GM12878 (cell line): Measurements from ENCODE around the gene CSF3. TPM values are rescaled to one million over a fixed set of nuclear protein-coding genes. Genes with fewer than 3 reads are reported as not detected.

ENCODE experiments used
- ATAC-seq: fragments of 200-7000 bp; cut with Tn5 transposase; 3 replicates; pipeline ENCODE4 v1.9.1; 2020; ENCODE audit warnings: mild to moderate bottlenecking, moderate library complexity
- BruUV-seq: library from RNA; stranded (reverse); fragments of 400-500 nt; replicated peaks from 2 replicates; lab custom pipeline; 2021; lab: Mats Ljungman, UMichigan
- CTCF ChIA-PET: fragments of 300-600 bp; sonication (Branson Sonifier 250); formaldehyde crosslinking; extraction: SDS; loops from one replicate; lab custom pipeline; 2021; ENCODE audit warnings: inconsistent platforms; lab: Yijun Ruan, JAX
- POLR2A ChIA-PET: fragments of 350-600 bp; formaldehyde crosslinking; extraction: SDS; loops from one replicate; lab custom pipeline; 2021; ENCODE audit warnings: inconsistent platforms; lab: Charles Lee
- RAD21 ChIA-PET: fragments of 300-600 bp; sonication (Branson Sonifier 250); formaldehyde crosslinking; loops from one replicate; lab custom pipeline; 2023; ENCODE audit warnings: antibody characterized with exemption; ENCODE audit not compliant: unreplicated experiment; lab: Charles Lee
- SMC1A ChIA-PET: fragments of 300-600 bp; sonication (Branson Sonifier 250); formaldehyde crosslinking; loops from one replicate; lab custom pipeline; 2023; ENCODE audit not compliant: unreplicated experiment, uncharacterized antibody; lab: Charles Lee
- DNase-seq: peaks from one replicate; pipeline ENCODE4 v3.0.0-alpha.2; 2011; ENCODE audit warnings: low read depth, low spot score
- FAIRE-seq: peaks from 3 replicates; lab custom pipeline; 2011; peaks lifted over from hg19 to GRCh38; lab: Jason Lieb, UNC
- H2AFZ ChIP-seq: 2 replicates; pipeline ENCODE4 v1.6.0; 2011; ENCODE audit warnings: low read depth, low read length, control low read depth; ENCODE audit not compliant: control insufficient read depth
- H3K27ac ChIP-seq: 2 replicates; pipeline ENCODE4 v1.5.1; 2011; ENCODE audit warnings: control low read depth; ENCODE audit not compliant: control insufficient read depth, insufficient read depth
- H3K27me3 ChIP-seq, 2 experiments: replicated peaks in 1 of 2; 2 replicates each; pipeline versions ENCODE4 v1.6.0 to v1.6.1; 2011; ENCODE audit warnings: low read length in 1 of 2; ENCODE audit not compliant: control insufficient read depth in 2 of 2, insufficient read depth in 2 of 2
- H3K36me3 ChIP-seq, 2 experiments: 2 replicates each; pipeline ENCODE4 v1.5.1; 2011; ENCODE audit warnings: low read length in 1 of 2; ENCODE audit not compliant: control insufficient read depth in 2 of 2, insufficient read depth in 2 of 2
- H3K4me1 ChIP-seq: 2 replicates; pipeline ENCODE4 v1.6.1; 2011; ENCODE audit warnings: mild to moderate bottlenecking, low read length, moderate library complexity, mixed read lengths; ENCODE audit not compliant: control insufficient read depth, insufficient read depth
- H3K4me2 ChIP-seq: 2 replicates; pipeline ENCODE4 v1.6.0; 2011; ENCODE audit warnings: control low read depth; ENCODE audit not compliant: control insufficient read depth, insufficient read depth
- H3K4me3 ChIP-seq: fragments of 200-600 bp; sonication (generic); 2 replicates; pipeline ENCODE4 v1.5.1; 2016
- H3K79me2 ChIP-seq: 2 replicates; pipeline ENCODE4 v1.6.0; 2011; ENCODE audit warnings: low read length; ENCODE audit not compliant: control insufficient read depth, insufficient read depth
- H3K9ac ChIP-seq: 2 replicates; pipeline ENCODE4 v1.8.0; 2011; ENCODE audit warnings: low read length, control low read depth, mixed read lengths; ENCODE audit not compliant: control insufficient read depth, insufficient read depth
- H3K9me3 ChIP-seq: replicated peaks from 3 replicates; pipeline ENCODE4 v1.5.1; 2011; ENCODE audit warnings: mild to moderate bottlenecking, low read length; ENCODE audit not compliant: control insufficient read depth, insufficient read depth
- H4K20me1 ChIP-seq: 2 replicates; pipeline ENCODE4 v1.6.0; 2011; ENCODE audit not compliant: control insufficient read depth, insufficient read depth
- ATF7 ChIP-seq: fragments of 450-650 bp; IDR thresholded peaks from 2 replicates; pipeline ENCODE4 v1.6.1; 2016; ENCODE audit warnings: low read depth, mild to moderate bottlenecking
- CUX1 ChIP-seq: IDR thresholded peaks from 2 replicates; pipeline ENCODE4 v1.6.1; 2012; ENCODE audit warnings: improper control_type of control experiment, low read depth, low read length; ENCODE audit not compliant: insufficient replicate concordance
- KLF5 ChIP-seq: fragments of 450-650 bp; IDR thresholded peaks from 2 replicates; pipeline ENCODE4 v1.6.1; 2014; ENCODE audit warnings: mild to moderate bottlenecking; ENCODE audit not compliant: partially characterized antibody
- MEF2A ChIP-seq: IDR thresholded peaks from 2 replicates; pipeline ENCODE4 v1.6.1; 2011; ENCODE audit warnings: low read depth, mild to moderate bottlenecking, low read length, moderate library complexity; ENCODE audit not compliant: insufficient read depth
- POLR2AphosphoS5 ChIP-seq: IDR thresholded peaks from 2 replicates; pipeline ENCODE4 v1.6.1; 2011; ENCODE audit warnings: mild to moderate bottlenecking, low read length, inconsistent platforms
- RAD51 ChIP-seq: fragments of 450-650 bp; IDR thresholded peaks from 2 replicates; pipeline ENCODE4 v1.6.1; 2016; ENCODE audit warnings: moderate library complexity, mild to moderate bottlenecking, inconsistent platforms
- SIN3A ChIP-seq: IDR thresholded peaks from 2 replicates; pipeline ENCODE4 v1.6.1; 2012; ENCODE audit warnings: low read depth, low read length, improper control_type of control experiment
- WGBS: methylation state at CpG from one replicate; pipeline ENCODE4 v1.1.6; 2016; ENCODE audit warnings: low lambda C conversion rate; ENCODE audit not compliant: insufficient replicate concordance, insufficient coverage; ENCODE audit errors: missing lambda C conversion rate; 5-methylcytosine and 5-hydroxymethylcytosine counted together
- in situ Hi-C: fragments of 300-500 bp; cut with MboI; formaldehyde crosslinking; loops from 9 replicates; pipeline ENCODE4 v1.14.3; 2018; ENCODE audit warnings: mixed read lengths
- intact Hi-C: fragments of 100-400 bp; cut with micrococcal nuclease; formaldehyde crosslinking; loops from one replicate; pipeline ENCODE4 v1.14.2; 2022; ENCODE audit not compliant: unreplicated experiment
- polyA plus RNA-seq, 11 experiments: library from polyadenylated mRNA; depleted of rRNA in 4 of 11; unstranded in 6 of 11; stranded (reverse) in 5 of 11; fragments of >200 nt; fragmentation: Nextera tagmentation in 4 of 11; fragmentation: Illumina TruSeq in 1 of 11; extraction: Ambion mirVana in 4 of 11; extraction: Trizol in 1 of 11; gene quantifications; 1 replicate in 1 of 11; 2 replicates in 10 of 11; pipeline versions ENCODE4 v1.2.1 to v1.2.3, GENCODE V29; 2011 to 2016; ENCODE audit warnings: inconsistent platforms in 2 of 11, missing spikeins in 2 of 11, low read depth in 1 of 11
- total RNA-seq, 4 experiments: library from RNA; depleted of rRNA in 3 of 4; stranded (reverse); fragments of >200 nt in 3 of 4; fragmentation: Illumina TruSeq in 1 of 4; extraction: Trizol in 1 of 4; gene quantifications; 2 replicates each; pipeline versions ENCODE4 v1.2.1 to v1.2.3, GENCODE V29; 2013 to 2021
- TF ChIP-seq, protein P1 (sequence below), 3 experiments: IDR thresholded peaks in 2 of 3; conservative IDR thresholded peaks in 1 of 3; 2 replicates each; pipeline ENCODE4 v1.5.1; 2011; ENCODE audit warnings: low read depth in 3 of 3, low read length in 3 of 3, mild to moderate bottlenecking in 3 of 3, control low read depth in 2 of 3, moderate library complexity in 2 of 3, inconsistent platforms in 1 of 3, mixed read lengths in 1 of 3; ENCODE audit not compliant: control insufficient read depth in 2 of 3, insufficient read depth in 1 of 3; ENCODE audit errors: extremely low read depth in 1 of 3

The CSF3 gene
- total and polyA plus RNA-seq, 10 of the 15 experiments (the other 5 are each of a cell fraction or from before 2014, with no cell fraction given) = 0.09 to 0.28 (median 0.12) TPM; not detected in 5

DNA sequence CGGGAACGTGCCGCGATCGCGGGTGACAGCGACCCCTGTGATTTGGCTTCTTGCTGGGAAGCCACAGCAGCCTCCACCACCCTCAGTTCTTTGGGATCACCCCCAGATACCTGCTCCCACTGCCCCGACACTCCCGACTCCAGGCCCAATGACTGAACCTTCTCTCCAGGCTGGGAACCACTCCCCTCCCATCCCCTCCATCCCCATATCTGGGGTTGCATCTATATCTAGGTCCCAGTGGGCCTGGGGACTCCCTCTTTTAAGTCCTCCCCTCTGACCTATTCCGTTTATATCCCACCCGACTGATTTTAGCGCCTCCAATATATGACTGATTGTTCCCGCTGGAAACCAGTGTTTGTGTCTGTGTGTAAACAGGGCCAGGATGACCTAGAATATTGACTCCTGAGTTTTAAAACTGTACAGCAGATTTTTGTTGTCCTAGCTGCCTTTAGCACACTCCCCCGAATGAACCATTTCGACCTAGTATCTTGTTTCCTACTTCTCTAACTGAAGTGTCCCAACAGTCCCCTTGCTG lies 34.0 kb upstream of the CSF3 start:
- no peak; the same call in 2 of the 3 replicates for ATAC-seq
- Histone ChIP-seq H2AFZ (peak overlapping the region; percentile 19; the same call in 1 of the 2 replicates), H3K9me3 (no peaks in the 10 kb centered on the region), H3K79me2 (peaks cover 34% of the 10 kb centered on the region)
- CTCF ChIA-PET = interaction anchor here (0.6 to 9.0 kb wide), 26 partner anchors 12 to 434 kb away, joined by 3 to 120 read pairs (median 6); partner anchors contain the start of genes GSDMA, NR1D1 and PGAP3
- TF ChIP-seq SIN3A (no peak), RAD51 (no peak), ATF7 (no peak), MEF2A (no peak), CUX1 (no peak), POLR2AphosphoS5 (0 out of 2 replicates have a peak, but pooled peaks have one; percentile 24), KLF5 (no peak)
- TF ChIP-seq, protein P1, sequence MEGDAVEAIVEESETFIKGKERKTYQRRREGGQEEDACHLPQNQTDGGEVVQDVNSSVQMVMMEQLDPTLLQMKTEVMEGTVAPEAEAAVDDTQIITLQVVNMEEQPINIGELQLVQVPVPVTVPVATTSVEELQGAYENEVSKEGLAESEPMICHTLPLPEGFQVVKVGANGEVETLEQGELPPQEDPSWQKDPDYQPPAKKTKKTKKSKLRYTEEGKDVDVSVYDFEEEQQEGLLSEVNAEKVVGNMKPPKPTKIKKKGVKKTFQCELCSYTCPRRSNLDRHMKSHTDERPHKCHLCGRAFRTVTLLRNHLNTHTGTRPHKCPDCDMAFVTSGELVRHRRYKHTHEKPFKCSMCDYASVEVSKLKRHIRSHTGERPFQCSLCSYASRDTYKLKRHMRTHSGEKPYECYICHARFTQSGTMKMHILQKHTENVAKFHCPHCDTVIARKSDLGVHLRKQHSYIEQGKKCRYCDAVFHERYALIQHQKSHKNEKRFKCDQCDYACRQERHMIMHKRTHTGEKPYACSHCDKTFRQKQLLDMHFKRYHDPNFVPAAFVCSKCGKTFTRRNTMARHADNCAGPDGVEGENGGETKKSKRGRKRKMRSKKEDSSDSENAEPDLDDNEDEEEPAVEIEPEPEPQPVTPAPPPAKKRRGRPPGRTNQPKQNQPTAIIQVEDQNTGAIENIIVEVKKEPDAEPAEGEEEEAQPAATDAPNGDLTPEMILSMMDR (IDR thresholded peaks at IDR 0.05 in 2 of 3, conservative IDR thresholded peaks at IDR 0.05 in 1 of 3; ENCODE audit: control insufficient read depth in 2 of 3, extremely low read depth in 1 of 3, insufficient read depth in 1 of 3, low read depth in 3 of 3, low read length in 3 of 3) = 0 out of 6 replicates have a peak, but pooled peaks of 1 of the 3 experiments have one; percentile 10
- TF ChIP-seq, all 136 proteins: peak for 2
- Histone ChIP-seq H3K27me3 (no peaks in the 10 kb centered on the region; a peak in 1 of 4 replicates), H3K4me1 (peaks cover 6% of the 10 kb centered on the region), H3K9ac (peak overlapping the region; percentile 96), H4K20me1 (no peaks in the 10 kb centered on the region), H3K4me3 (peak overlapping the region; percentile 90), H3K4me2 (peak overlapping the region; percentile 94), H3K27ac (peak overlapping the region; percentile 90), H3K36me3 (peaks cover 13 to 20% of the 10 kb centered on the region in 2 experiments; a peak in 3 of 4 replicates)
- ChIA-PET SMC1A (interaction anchor here (0.8 to 6.0 kb wide), 13 partner anchors 11 to 362 kb away, joined by 3 to 38 read pairs (median 5); no protein-coding TSS in a partner anchor), RAD21 (interaction anchor here (0.7 to 5.0 kb wide), 25 partner anchors 23 to 360 kb away, joined by 3 to 44 read pairs (median 5); partner anchors contain the start of genes IKZF3 and WIPF2), POLR2A (interaction anchor here (0.9 to 2.1 kb wide), 15 partner anchors 23 to 211 kb away, joined by 3 to 20 read pairs (median 4); partner anchors contain the start of gene GSDMB)
- in situ Hi-C loops = loop anchor here (5.0 kb wide), 1 partner anchor 359 kb away; no protein-coding TSS in a partner anchor
- DNase-seq (no peak), FAIRE-seq (no peak)
- BruUV-seq = TSS peak; percentile 68
- WGBS = 1% methylated on average over 12 of the region's 15 CpGs
- intact Hi-C loops = loop anchor here (2.0 to 5.0 kb wide), 3 partner anchors 54 to 224 kb away; partner anchors contain the start of genes LRRC3C and ORMDL3
